ENCODE data around the gene EML4.

- no peak for TF ChIP-seq CTCF (IDR thresholded peaks at IDR 0.05; ENCODE audit: insufficient read depth, low read depth, low read length)
- no peak for TF ChIP-seq EZH2 (IDR thresholded peaks at IDR 0.05; ENCODE audit: insufficient read depth, low read length)
These were observed 22.8 kb downstream of the EML4 start for GRCh38 chr2:42192010-42192373.

All from astrocyte (in vitro differentiated cells and primary cell).